ENCODE data around the gene DENND6B.

Gene DENND6B

DNA sequence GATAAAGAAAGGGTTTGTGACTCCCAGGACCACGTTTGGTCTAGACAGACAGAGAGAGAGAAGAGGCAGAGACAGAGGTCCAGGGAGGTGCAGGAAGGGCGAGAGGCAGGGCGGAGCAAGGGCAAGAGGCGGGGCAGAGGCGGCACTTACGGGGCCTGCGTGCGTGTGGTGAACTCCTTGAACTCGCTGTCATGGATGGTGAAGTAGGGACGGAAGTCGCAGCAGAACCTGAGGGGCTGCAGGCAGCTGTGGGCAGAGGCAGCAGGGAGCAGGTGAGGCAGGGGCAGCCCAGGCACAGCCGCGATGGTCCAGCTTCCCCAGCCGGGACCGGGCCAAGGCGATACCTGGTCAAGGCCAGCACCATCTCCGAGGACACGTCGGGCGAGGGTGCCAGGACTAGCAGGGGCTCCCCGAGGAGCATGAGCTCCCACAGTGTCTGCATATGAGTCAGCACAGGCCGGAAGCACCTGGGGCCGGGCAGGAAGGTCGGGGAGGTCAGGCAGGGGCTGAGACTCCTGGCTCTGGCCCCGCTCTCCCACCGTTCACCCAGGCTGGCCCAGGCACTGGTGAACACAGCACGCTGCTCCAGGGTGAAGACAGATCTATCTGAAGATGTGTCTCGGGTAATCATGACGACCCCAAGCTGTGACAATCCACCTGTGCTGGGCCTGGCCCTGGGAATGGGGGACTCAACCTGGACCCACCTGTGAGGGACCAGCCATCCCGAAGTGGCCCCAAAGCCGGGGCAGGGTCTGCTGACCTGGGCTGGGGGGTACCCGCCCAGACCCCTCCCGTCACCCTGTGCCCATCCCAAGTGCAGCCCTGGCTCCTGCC is 12.1 kb downstream of the DENND6B start:
- DNase-seq: peak; percentile 61 to 83 (median 80)

DNA sequence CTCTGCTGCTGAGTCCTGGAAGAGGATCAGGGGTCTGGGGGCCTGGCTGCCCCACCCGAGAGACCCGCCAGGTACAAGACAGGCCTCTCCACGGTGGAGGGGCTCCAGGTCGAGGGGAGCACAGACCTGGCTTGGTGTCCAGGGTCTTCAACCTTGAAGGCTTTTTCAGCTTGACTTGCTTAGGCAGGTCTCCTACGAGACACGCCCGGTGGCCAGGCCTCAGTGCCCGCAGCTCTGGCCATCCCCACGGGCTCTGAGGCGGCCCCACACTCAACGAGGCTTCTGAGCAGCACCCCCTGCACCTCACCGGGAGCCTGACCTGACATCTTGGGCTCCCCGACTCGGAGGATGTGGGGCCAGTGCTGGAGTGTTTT is 12.7 kb downstream of the DENND6B start:
- no peak for DNase-seq

DNA sequence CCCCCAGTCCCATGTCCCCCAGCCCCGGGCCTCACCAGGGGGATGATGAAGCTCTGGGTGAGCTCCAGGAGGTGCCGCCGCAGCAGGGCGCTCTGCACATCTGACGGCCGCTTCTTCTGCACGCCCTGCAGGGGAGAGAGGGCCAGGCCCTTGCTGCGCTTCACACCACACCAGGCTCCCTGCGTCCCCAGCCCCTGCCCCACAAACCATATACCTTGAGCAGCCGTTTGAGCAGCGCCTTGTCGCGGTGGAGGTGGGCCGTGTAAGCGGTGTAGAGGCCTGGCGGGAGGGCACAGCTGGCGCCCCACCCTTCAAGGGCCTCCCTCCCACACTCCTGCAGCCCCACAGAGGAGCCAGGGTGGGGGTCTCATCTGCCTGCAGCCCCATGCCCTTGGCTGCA is 13.2 kb downstream of the DENND6B start:
- no peak for DNase-seq

DNA sequence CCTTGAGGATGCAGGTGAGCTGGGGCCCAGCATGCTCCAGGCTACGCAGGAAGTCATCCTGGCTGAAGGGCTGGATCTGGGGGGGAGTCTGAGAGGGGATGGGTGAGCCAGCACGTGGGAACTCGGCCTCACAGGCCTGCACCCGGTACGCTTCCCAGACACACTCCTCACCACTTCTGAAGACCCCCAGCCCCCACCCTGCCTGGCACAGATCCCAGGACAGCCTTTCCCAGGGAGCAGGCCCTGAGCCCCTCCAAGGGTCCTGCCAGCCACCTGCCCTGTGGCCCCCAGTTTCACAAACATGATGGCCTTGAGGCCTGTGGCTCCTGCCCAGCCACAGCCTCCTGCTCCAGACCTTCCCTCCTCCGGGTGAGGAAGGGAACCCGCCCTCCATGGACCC is 13.8 kb downstream of the DENND6B start:
- no peak for DNase-seq

DNA sequence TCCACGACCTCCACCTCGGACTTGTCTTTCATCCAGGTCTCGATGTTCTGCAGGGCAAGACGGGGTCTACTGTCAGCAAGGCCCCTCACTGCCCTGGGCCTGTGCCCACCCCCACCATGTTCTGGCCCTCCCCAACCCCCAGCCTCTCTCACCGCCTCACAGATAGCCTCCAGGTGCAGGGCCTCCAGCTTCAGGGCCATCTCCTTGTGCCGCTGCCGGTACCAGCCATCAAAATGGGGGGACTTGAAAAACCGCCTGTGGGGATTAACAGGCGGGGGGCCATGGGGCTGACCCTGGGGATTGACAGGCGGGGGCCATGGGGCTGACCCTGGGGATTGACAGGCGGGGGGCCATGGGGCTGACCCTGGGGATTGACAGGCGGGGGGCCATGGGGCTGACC is 14.4 kb downstream of the DENND6B start:
- no peak for DNase-seq

DNA sequence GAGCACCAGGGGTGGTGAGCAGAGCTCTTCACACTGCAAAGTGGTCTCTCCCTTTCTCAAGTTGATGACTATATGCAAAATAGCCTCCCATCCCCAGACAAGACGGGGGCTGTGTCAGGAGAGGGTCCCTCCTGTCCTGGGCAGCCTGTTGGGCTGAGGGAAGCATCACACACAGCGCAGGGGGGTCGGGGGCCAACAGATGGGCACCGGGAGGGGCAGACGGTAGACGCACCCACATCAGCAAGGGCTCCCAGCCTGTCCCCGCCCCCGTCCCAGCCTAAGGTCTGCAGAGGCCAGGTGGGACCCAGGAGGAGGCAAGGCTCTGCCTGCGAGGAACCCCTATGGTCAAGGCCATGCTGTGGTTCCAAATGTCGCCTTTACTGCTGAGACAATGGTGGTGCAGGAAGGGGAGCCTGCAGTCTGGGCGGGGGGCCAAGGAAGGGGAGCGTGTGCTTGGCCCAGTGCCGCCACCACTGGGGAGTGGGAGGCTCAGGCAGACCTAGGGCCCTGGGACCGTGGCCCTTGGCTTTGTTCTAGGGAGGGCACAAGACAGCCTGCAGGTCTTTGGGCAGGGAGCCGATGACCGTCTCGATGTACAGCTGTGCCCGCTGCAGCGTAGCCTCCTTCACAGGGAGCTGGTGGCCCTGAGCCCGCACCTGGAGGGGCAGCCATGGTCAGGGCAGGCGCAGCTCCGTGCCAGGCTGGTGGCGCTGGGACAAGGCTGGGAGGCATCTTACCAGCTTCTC is 15.0 kb downstream of the DENND6B start:
- DNase-seq: no peak

DNA sequence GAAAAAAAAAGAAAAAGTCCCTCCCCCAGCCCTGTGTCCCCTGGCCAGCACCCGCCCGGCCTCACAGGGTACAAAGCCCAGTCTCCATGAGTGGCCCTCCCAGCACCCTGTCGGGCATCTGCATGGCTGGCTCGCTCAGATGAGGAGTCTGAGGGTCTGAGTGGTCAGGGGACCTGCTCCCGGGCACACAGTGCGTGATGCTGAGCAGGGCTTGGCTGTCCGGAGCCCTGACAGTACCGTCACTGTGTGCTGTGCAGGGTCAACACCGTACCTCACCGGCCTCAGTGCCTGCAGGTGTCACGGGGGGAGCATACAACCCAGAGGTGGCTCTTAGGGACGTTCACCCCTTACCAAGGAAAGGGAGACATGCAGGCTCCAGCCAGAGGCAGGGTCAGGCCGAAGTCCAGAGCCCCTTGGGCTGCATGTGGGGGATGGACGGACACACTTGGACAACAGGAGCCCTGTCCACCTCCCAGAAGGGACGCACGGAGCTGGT is 15.8 kb downstream of the DENND6B start:
- no peak for DNase-seq

DNA sequence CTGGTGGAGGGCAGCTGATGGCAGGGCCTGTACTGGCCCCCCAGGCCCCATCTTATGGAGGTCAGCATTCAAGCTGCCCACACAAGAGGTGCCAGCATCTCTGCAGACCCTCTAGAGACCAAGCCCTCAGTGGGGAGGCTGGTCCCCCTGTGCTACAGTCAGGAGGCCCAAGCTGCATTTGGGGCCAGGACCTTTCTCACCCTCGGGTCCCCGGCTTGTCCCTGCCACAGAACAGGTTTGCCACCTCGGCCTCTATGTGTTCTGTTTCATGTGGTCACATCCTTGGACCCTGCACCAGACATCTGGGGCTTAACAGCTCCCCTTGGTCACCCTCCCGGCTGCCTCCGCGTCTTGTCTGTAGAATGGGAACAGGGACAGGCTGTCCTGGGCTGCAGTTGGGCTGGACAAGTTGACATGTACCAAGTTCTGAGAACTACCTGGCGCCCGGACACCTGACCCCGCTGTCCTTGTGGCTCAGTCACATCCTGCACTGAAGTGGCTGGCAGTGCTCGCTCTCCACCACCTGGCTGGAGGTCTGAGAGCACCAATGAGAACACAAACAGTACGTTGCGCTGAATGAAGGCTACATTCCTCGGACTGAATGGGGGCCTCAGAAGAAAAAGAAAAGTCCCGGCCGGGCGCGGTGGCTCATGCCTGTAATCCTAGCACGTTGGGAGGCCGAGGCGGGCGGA is 16.6 kb downstream of the DENND6B start:
- no peak for DNase-seq

DNA sequence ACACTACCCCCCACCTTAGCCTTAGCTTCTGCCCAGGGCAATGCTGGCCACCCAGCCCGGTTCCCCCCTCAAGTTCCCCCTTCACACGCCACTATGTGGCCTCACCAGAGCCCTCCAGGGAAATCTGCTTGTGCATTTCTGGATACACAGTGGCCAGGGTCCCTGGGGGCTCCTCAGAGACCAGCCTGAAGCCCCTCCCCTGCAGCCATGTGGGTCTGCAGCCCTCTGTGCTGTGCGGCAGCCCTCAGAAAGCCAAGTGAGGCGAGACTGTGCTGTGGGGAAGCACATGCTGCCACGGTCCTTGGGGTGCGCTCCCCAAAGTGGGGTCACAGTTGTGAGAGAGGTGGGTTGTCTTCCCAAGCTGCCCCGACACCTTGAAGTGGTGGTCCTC is 17.2 kb downstream of the DENND6B start:
- DNase-seq: no peak

DNA sequence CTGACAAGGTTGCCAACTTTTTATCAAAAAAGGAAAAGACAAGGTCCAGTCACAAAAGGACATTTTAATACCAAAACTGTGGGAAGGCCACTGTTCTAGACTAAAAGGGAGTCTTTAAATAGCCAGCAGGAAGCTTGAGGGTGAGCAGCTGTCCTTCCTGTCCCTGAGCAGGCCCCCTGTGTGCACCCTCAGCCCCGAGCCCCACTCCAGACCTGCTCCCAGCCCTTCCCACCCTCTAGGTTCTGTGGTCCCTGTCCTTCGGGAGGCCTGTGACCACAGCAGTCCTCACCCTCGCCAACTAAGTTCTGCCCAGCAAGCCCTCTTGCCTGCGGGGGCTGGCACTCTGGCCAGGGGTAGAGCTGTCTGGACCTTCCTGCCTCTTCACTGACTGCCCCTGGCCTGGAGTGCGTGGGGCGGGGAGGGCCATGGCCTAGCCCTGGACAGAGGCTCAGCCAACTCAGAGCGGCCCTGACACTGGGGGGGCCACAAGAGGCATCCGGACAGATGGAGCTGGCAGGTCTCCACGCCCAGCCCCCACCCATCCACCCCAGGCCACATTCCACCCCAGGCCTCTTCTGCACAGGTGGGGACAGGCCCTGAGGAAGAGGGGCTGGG is 17.7 kb downstream of the DENND6B start:
- DNase-seq: peak in 1 of 3 donors; percentile 21

DNA sequence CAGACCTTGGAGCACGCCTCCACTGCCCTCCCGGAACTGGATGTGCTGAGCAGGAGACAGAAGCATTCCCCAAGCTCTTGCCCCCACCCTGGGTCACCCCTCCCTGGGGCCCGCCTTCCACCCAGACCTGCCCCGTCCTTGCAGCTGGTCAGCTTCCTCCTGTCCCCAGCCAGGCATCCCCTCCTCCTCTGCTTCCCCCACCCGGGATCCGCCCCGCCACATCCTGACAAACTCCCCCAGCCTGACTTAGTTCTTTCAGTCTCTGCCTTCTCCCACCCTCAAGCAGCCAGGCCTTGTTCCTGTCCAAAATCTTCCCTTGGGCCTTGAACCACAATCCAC is 18.2 kb downstream of the DENND6B start:
- peak; percentile 71 to 88 (median 76) for DNase-seq

DNA sequence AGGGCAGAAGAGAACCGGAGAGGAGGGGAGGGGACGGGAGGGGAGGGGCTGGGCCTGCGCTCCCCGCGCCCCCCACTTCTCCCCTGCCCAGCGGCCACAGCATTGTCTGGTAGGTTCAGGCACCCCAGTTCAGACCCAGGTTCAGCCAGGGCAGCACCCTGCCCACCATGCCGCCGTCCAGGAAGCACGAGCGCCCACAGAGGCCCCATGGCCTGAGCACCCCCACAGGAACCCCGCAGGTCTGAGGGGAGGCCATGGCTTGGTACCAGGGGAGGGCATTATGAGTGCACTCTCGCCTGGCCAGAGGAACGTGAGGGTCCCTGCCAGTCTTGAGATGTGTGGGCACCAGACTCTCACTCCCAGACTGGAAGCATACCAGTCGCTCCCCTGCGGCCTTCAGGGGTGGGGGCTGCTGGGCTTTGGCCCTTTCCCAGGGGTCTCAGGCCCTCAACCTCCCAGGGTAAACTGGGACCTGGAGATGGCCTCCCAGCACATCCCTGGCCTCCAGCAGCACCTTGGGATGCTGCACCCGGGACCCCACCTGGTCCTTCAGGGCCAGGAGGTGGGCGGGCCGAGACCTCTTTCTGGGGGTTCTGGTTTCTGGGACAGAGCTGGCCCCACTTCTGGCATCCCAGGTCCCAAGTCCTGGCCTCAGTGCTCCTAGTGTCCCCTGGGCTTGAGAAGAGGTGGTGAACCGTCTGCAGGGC is 18.8 kb downstream of the DENND6B start:
- DNase-seq: peak in 1 of 3 donors; percentile 31

DNA sequence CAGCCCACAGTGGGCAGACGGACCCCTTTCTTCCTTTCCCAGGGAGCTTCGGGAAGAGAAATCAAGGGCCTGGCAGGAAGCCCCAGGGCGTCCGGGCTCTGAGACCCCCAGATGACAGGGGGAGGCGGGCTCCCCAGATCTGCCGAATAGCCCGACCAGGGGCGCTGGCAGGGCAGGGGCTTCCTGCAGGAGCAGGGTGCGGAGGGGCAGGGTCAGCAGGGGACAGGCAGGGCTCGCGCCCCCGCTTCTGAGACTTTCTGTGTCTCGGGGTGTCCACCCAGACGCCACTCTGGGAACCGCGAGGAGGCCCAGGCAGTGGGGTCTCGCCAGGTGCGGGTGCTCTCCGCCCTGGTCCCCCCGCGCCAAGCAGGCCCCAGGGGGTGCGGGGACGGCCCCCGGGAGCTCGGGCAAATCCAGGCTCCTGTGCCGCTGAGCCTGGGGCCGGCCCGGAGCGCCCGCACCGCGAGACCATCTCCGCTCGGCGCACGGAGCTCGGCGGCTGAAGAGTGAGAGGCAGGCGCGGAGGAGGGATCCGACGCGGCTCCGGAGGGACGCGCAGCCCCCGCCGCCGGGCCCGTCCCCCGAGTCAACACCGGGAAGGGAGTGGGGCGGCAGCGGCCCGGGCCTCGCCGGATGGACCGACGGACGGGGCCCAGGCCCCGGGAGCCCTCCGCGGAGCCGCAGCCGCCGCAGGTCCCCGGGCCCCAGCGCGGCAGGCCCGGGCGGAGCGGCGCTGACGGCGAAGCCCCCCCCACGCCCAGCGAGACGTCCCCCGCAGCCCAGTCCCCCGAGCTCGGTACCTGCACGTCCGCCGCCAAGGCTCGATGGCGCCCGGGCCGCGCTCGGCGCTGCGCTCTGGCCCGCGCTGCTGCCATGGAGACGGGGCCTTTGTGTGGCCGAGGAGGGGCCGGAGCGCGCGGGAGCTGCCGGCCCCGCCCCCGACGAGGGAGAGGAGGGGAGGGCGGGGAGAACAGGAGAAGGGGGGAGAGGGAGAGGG is 19.8 kb downstream of the DENND6B start, which contains the start of gene PLXNB2:
PLXNB2 (minus strand) TSS at position 894 of the 997 bp plus-strand sequence. CDS start 17,062 bp downstream, outside the sequence.
- DNase-seq: peak; percentile 65 to 92 (median 79)

DNA sequence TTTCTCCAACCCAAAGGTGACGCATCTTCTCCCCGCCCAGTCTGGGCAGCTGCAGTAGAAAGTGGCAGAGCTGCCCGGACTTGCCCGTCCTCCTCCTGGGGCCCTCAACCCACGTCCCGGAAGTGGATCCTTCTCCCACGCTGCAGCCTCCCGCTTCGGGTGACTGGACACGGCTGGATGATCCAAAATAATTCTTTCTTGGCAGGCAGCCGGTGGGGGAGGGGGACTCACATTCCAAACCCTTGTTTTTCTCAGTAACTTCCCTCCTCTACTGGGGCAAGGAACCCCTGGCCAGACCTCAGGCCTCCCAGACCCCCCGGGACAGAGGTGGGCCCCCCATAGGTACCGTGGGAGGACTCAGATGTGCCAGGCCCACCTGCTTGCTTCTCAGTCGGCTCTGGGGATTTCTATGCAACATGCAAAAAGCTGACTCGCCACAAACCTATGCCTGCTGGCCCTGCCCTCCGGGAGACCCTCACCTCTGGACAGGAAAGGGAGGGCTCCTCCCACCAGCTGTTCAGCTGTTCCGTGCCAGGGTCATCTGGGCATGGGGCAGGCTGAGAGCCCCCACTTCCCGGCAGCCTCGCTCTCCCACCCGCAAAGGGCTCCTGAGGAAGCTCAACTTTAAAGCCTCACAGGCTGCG is 20.8 kb downstream of the DENND6B start:
- peak; percentile 97 to 98 (median 97) for DNase-seq

DNA sequence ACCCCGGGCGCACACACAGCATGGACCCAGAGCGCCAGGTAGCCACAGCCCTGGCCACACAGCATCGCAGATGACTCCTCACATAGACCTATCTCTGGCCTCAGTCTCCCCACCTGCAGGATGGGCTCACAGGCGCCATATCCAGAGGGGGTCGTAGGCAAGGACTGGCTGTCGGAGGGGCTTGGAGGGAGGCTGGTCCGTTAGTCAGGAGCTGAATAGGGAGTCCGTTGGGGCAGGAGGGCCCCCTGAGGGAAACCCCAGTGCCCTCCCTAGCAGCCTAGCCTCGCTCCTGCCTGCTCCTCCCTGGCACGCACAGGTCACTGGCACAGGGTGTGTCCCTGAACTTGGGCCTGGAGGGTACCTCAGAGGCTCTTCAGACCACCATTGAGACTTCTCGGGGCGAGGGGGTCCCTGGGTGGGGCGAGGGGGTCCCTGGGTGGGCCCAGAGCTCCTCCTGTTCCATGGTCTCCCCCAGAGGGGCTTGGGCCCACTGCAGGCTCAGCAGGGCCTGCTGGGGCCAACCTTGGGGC is 21.4 kb downstream of the DENND6B start:
- DNase-seq: no peak

DNA sequence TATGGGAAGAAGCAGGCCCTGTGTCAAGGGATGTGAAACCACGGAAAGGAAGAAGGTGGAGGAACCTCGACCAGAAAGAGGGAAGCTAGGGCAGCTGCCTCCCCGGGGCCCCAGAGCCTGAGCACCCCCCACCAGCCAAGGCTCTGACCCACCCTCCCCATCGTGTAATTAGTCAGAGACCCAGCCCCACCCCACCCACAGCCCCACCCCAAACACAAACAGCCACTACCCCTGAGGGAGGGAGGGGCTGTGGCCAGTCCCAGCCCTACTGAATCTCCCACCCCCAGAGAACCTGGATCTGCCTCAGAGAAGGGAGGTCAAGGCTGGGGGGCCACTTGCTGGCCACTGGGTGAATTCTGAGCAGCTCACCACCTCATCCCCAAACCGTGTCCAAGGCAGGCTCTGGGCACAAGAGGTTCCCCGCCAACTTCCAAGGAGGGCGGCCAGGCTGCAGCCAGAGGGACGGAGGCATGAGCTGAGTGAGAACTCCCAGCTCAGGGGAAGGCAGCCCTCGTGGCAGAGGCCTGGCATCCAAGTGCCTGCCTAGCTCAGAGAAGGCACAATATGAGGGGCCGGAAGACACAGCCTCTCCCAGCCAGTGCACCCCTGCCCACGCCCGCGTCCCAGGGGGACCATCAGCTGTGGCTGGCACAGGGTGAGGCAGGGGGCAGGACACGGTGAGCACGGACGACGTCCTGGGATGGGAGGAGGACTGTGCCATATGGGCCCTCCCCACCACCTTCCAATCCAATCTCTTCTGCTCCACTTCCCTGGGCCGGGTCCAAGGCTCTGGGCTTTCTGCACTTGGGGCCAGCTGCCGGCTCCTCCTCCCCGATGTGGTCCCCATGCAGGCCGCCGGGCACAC is 22.1 kb downstream of the DENND6B start:
- DNase-seq: peak; percentile 75 to 81 (median 81)

DNA sequence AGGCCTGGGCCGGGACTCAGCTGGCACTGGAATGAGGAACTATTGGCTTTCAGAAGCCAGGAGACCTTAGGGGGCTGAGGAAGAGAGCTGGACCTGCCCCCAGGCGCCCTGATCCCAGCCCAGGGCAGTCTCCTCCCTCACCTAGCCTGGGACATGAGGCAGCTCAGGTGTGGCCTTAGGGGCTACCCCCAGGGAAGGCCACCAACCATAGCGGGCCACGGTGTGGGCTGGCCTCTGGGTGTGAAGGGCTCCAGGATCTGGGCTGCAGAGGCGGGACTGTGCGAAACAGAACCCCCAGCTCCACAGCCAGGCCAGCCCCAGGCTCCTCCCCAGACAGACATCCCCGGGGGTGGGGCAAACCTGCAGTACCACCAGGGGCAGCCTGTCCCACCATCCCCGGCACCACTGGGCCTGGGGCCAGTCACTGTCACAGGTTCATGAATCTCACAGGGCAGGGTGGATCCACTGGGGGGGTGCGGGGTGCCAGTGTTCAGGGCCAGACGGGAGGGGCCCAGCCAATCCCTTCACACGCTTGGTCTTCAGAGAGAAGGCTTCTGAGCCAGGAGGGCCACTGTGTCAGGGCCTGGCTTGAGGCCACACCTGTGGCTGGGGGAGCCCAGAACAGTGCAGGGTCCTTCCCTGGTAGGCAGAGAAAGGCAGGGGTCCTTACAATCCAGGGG is 22.8 kb downstream of the DENND6B start:
- peak; percentile 74 to 80 (median 76) for DNase-seq

DNA sequence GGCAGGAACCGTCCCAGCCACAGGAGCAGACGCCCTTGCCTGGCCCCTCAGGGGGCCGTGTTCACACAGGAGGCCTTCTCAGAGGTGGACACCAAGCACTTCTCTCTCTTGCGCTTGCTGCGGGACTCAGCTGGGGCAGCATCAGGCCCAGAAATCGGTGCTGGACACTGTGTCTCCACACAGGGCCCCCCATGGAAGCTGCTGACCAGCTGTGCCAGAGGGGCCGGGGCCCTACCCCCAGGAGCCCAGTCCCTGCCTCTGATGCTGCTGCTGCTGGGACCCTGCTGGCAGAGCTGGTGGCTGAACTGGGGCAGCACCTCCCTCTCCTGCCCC is 23.3 kb downstream of the DENND6B start:
- DNase-seq: no peak

DNA sequence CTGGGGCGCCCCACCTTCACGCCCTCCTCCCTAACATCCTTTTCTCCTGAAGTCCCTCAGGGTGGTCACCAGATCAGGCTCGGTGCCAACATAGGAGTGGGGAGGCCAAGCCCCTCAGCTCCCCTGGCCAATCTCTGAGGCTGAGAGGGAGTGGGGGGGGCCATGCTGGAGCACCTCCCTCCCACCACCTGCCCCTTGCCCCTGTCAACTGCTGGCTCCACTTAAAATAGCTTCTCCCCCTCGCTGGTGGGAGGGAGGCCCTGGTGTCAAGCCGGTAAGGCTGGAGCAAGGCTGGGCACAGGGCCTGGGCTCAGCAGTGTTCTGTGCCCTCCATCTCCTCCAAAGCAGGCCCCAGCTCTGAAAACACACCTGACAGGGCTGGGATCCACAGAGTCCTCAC is 24.2 kb downstream of the DENND6B start:
- no peak for DNase-seq
